Type B pancreatic cell (in vitro differentiated cells): Measurements from ENCODE around the gene RNF32. TPM values are rescaled to one million over a fixed set of nuclear protein-coding genes. Genes with fewer than 3 reads are reported as not detected.

ENCODE experiments used
- DNase-seq: peaks from one replicate; pipeline ENCODE4 v3.0.0; 2021; ENCODE audit warnings: mixed read lengths; ENCODE audit not compliant: unreplicated experiment; ENCODE audit errors: extremely low spot score
- H3K27ac Mint-ChIP-seq: 2 replicates; pipeline ENCODE4 v1.8.0; 2021; ENCODE audit warnings: mild to moderate bottlenecking, mixed read lengths
- H3K27me3 Mint-ChIP-seq: 2 replicates; pipeline ENCODE4 v1.8.0; 2021; ENCODE audit warnings: mixed read lengths
- H3K36me3 Mint-ChIP-seq: 2 replicates; pipeline ENCODE4 v1.8.0; 2021; ENCODE audit warnings: mixed read lengths
- H3K4me1 Mint-ChIP-seq: one replicate; pipeline ENCODE4 v1.8.0; 2021; ENCODE audit warnings: mixed read lengths; ENCODE audit not compliant: unreplicated experiment
- H3K4me3 Mint-ChIP-seq: 2 replicates; pipeline ENCODE4 v1.8.0; 2021; ENCODE audit warnings: mild to moderate bottlenecking, mixed read lengths
- H3K9me3 Mint-ChIP-seq: 2 replicates; pipeline ENCODE4 v1.8.0; 2021; ENCODE audit warnings: mixed read lengths
- CTCF ChIP-seq: fragments of 200-600 bp; sonication (generic); conservative IDR thresholded peaks from 2 replicates; pipeline ENCODE4 v1.5.0; 2021; ENCODE audit warnings: antibody characterized with exemption, mild to moderate bottlenecking
- total RNA-seq: library from RNA; stranded (reverse); gene quantifications from 2 replicates; pipeline ENCODE4 v1.2.1, GENCODE V29; 2021; ENCODE audit warnings: low replicate concordance

RNF32 gene
- total RNA-seq, 1 donor from 2014 or later = 1.4 TPM

GRCh38 chr7:156610601-156611000 lies 30.0 kb upstream of the RNF32 start:
- Mint-ChIP-seq H3K9me3 (no peaks in the 10 kb centered on the region), H3K4me3 (no peak overlapping the region), H3K27ac (no peak overlapping the region), H3K27me3 (peaks cover 26% of the 10 kb centered on the region), H3K4me1 (peaks cover 10% of the 10 kb centered on the region), H3K36me3 (no peaks in the 10 kb centered on the region)
- no peak for TF ChIP-seq CTCF
- DNase-seq = no peak

GRCh38 chr7:156611014-156612010 lies 29.3 kb upstream of the RNF32 start:
- Mint-ChIP-seq H3K27ac (no peak overlapping the region), H3K4me3 (no peak overlapping the region), H3K27me3 (peaks cover 33% of the 10 kb centered on the region), H3K36me3 (no peaks in the 10 kb centered on the region), H3K4me1 (peaks cover 11% of the 10 kb centered on the region), H3K9me3 (no peaks in the 10 kb centered on the region)
- TF ChIP-seq CTCF = no peak
- DNase-seq = no peak

- no peak overlapping the region for H3K27ac Mint-ChIP-seq
- peaks cover 44% of the 10 kb centered on the region for H3K27me3 Mint-ChIP-seq
- no peaks in the 10 kb centered on the region for H3K36me3 Mint-ChIP-seq
Measured at GRCh38 chr7:156612930-156613329, 27.6 kb upstream of the RNF32 start.

GRCh38 chr7:156614434-156615264 lies 25.9 kb upstream of the RNF32 start:
- H3K4me1 Mint-ChIP-seq = peaks cover 11% of the 10 kb centered on the region
- peaks cover 45% of the 10 kb centered on the region for H3K27me3 Mint-ChIP-seq
- TF ChIP-seq CTCF = no peak
- H3K4me3 Mint-ChIP-seq = peak overlapping the region; percentile 50
- no peak for DNase-seq
- H3K9me3 Mint-ChIP-seq = no peaks in the 10 kb centered on the region
- peak overlapping the region; percentile 32 for H3K27ac Mint-ChIP-seq
- no peaks in the 10 kb centered on the region for H3K36me3 Mint-ChIP-seq

More at GRCh38 chr7:156612930-156613329, 27.6 kb upstream of the RNF32 start:
- DNase-seq = no peak
- H3K9me3 Mint-ChIP-seq = no peaks in the 10 kb centered on the region
- peaks cover 17% of the 10 kb centered on the region for H3K4me1 Mint-ChIP-seq
- no peak overlapping the region for H3K4me3 Mint-ChIP-seq
- no peak for TF ChIP-seq CTCF

GRCh38 chr7:156616269-156617202 lies 24.0 kb upstream of the RNF32 start:
- no peak for DNase-seq
- Mint-ChIP-seq H3K4me3 (peak overlapping the region; percentile 82), H3K9me3 (peaks cover 5% of the 10 kb centered on the region), H3K27me3 (peaks cover 48% of the 10 kb centered on the region), H3K4me1 (peaks cover 11% of the 10 kb centered on the region), H3K27ac (no peak overlapping the region), H3K36me3 (no peaks in the 10 kb centered on the region)
- no peak for TF ChIP-seq CTCF
